Pancreas (tissue), 10 donors: ENCODE results near the gene TNP1. TPM values are rescaled to one million over a fixed set of nuclear protein-coding genes. Genes with fewer than 3 reads are reported as not detected.

Source experiments
- ATAC-seq, 4 donors: fragments of 200-7000 bp; cut with Tn5 transposase; one replicate each; pipeline versions ENCODE4 v1.8.0 to v1.9.1; 2020; ENCODE audit warnings: mild to moderate bottlenecking in 4 of 4, moderate library complexity in 4 of 4
- DNase-seq, 6 donors: peaks; one replicate each; pipeline ENCODE4 v3.0.0-alpha.2; 2020
- FAIRE-seq: peaks from 2 replicates; lab custom pipeline; 2012; peaks lifted over from hg19 to GRCh38; lab: Jason Lieb, UNC
- H3K27ac ChIP-seq, 4 donors: fragments of 200-600 bp; sonication (generic); 1 replicate in 3 of 4; 2 replicates in 1 of 4; pipeline versions ENCODE4 v1.5.0 to v1.8.0; 2020
- H3K27me3 ChIP-seq, 4 donors: fragments of 200-600 bp; one replicate each; pipeline ENCODE4 v1.8.0; 2021
- H3K36me3 ChIP-seq, 3 donors: fragments of 200-600 bp; sonication (generic) in 1 of 3; one replicate each; pipeline versions ENCODE4 v1.5.0 to v1.8.0; 2020 to 2021
- H3K4me1 ChIP-seq, 3 donors: fragments of 200-600 bp; one replicate each; pipeline ENCODE4 v1.8.0; 2021
- H3K4me3 ChIP-seq, 4 donors: fragments of 200-600 bp; sonication (generic) in 2 of 4; one replicate each; pipeline versions ENCODE4 v1.5.0 to v1.8.0; 2020 to 2021
- H3K9me3 ChIP-seq, 4 donors: fragments of 200-600 bp; one replicate each; pipeline ENCODE4 v1.8.0; 2021
- WGBS, 2 donors: extraction: QIAGEN DNeasy Blood & Tissue Kit; methylation state at CpG; one replicate each; pipeline ENCODE4 v1.1.7; 2013; 5-methylcytosine and 5-hydroxymethylcytosine counted together
- intact Hi-C, 3 donors: fragments of 100-400 bp; cut with DNase I; formaldehyde crosslinking; loops; one replicate each; pipeline versions ENCODE4 v1.11.1 to v1.14.2; 2022
- polyA plus RNA-seq, 2 donors: library from polyadenylated mRNA; stranded (reverse); fragments of 200-250 nt; gene quantifications; one replicate each; pipeline ENCODE4 v1.2.3, GENCODE V29; 2013
- total RNA-seq, 6 donors: library from RNA; stranded (reverse); fragmentation: NEBNext Ultra II Directional in 4 of 6; extraction: Animal tissue kit (Norgen Biotek cat#: 25700) in 4 of 6; gene quantifications; one replicate each; pipeline versions ENCODE4 v1.2.1 to v1.2.4, GENCODE V29; 2021 to 2023
- TF ChIP-seq, protein P1 (sequence below), 4 donors: fragments of 200-600 bp; sonication (generic) in 3 of 4; IDR thresholded peaks; one replicate each; pipeline versions ENCODE4 v1.5.0 to v1.8.0; 2021; ENCODE audit warnings: antibody characterized with exemption in 4 of 4
- donor health status: healthy with polysubstance abuse.
- donor health status: DM: no; HTN: no; CAD: no; lungs with moderate emphysema.
- donor health status: DM: no; HTN: no; CAD: no.
- donor health status: control.
- donor health status: control.
- donor health status: Bipolar disorder and iron deficiency.
- donor health status: DM: yes; HTN: yes; CAD: no.
- donor health status: DM: no; HTN: no; CAD: no.
- donor health status: DM: no; HTN: no; CAD: no.
- donor health status: DM: yes; HTN: yes; CAD: no.

TNP1 gene
- total and polyA plus RNA-seq, 8 donors: not detected

GRCh38 chr2:216888887-216889622 is 29.2 kb upstream of the TNP1 start:
- WGBS, 2 donors: 82 to 83% methylated on average over 8 of the region's 8 CpGs
- intact Hi-C loops: no loop called here
- Histone ChIP-seq H3K36me3 (no peaks in the 10 kb centered on the region), H3K4me3 (no peak overlapping the region), H3K27me3 (no peaks in the 10 kb centered on the region), H3K4me1 (no peaks in the 10 kb centered on the region), H3K27ac (no peak overlapping the region), H3K9me3 (no peaks in the 10 kb centered on the region)
- DNase-seq (no peak), ATAC-seq (no peak), FAIRE-seq (no peak)
- TF ChIP-seq, protein P1, sequence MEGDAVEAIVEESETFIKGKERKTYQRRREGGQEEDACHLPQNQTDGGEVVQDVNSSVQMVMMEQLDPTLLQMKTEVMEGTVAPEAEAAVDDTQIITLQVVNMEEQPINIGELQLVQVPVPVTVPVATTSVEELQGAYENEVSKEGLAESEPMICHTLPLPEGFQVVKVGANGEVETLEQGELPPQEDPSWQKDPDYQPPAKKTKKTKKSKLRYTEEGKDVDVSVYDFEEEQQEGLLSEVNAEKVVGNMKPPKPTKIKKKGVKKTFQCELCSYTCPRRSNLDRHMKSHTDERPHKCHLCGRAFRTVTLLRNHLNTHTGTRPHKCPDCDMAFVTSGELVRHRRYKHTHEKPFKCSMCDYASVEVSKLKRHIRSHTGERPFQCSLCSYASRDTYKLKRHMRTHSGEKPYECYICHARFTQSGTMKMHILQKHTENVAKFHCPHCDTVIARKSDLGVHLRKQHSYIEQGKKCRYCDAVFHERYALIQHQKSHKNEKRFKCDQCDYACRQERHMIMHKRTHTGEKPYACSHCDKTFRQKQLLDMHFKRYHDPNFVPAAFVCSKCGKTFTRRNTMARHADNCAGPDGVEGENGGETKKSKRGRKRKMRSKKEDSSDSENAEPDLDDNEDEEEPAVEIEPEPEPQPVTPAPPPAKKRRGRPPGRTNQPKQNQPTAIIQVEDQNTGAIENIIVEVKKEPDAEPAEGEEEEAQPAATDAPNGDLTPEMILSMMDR (IDR thresholded peaks at IDR 0.05): no peak

- no peak for ATAC-seq
- Histone ChIP-seq H3K4me1 (no peaks in the 10 kb centered on the region), H3K27ac (no peak overlapping the region), H3K9me3 (no peaks in the 10 kb centered on the region), H3K27me3 (no peaks in the 10 kb centered on the region), H3K4me3 (no peak overlapping the region), H3K36me3 (no peaks in the 10 kb centered on the region)
- intact Hi-C loops: no loop called here
- no peak for DNase-seq
- WGBS, 2 donors: 88 to 93% methylated on average over 5 of the region's 5 CpGs
- no peak for FAIRE-seq
- TF ChIP-seq, protein P1 (IDR thresholded peaks at IDR 0.05): no peak
Measured at GRCh38 chr2:216888081-216888480, 28.2 kb upstream of the TNP1 start.

- whole genome bisulfite sequencing, 2 donors: 73% methylated on average over 8 of the region's 8 CpGs
- DNase-seq (no peak), ATAC-seq (no peak), FAIRE-seq (no peak)
- Histone ChIP-seq H3K36me3 (no peaks in the 10 kb centered on the region), H3K27me3 (no peaks in the 10 kb centered on the region), H3K9me3 (no peaks in the 10 kb centered on the region), H3K27ac (no peak overlapping the region), H3K4me3 (no peak overlapping the region), H3K4me1 (no peaks in the 10 kb centered on the region)
- TF ChIP-seq, protein P1 (IDR thresholded peaks at IDR 0.05): no peak
- intact Hi-C loops: no loop called here
Measured at GRCh38 chr2:216887138-216887537, 27.3 kb upstream of the TNP1 start.

- Histone ChIP-seq H3K36me3 (no peaks in the 10 kb centered on the region), H3K27ac (no peak overlapping the region), H3K27me3 (no peaks in the 10 kb centered on the region), H3K4me3 (no peak overlapping the region), H3K9me3 (no peaks in the 10 kb centered on the region), H3K4me1 (no peaks in the 10 kb centered on the region)
- TF ChIP-seq, protein P1 (IDR thresholded peaks at IDR 0.05): no peak
- DNase-seq (peak in 1 of 6 donors; percentile 48), ATAC-seq (no peak), FAIRE-seq (no peak)
- intact Hi-C loops: no loop called here
- WGBS, 2 donors: 92 to 93% methylated on average over 28 to 32 of the region's 32 CpGs
Measured at GRCh38 chr2:216885117-216885553, 25.3 kb upstream of the TNP1 start.

- Histone ChIP-seq H3K27me3 (no peaks in the 10 kb centered on the region), H3K4me1 (no peaks in the 10 kb centered on the region), H3K36me3 (no peaks in the 10 kb centered on the region), H3K4me3 (no peak overlapping the region), H3K9me3 (no peaks in the 10 kb centered on the region), H3K27ac (no peak overlapping the region)
- TF ChIP-seq, protein P1 (IDR thresholded peaks at IDR 0.05): no peak
- FAIRE-seq (no peak), ATAC-seq (peak in 1 of 4 donors; percentile 34), DNase-seq (no peak)
- WGBS, 2 donors: 97 to 98% methylated on average over 2 of the region's 2 CpGs
- intact Hi-C loops: no loop called here
Measured at GRCh38 chr2:216884347-216884746, 24.5 kb upstream of the TNP1 start.
